ENCODE data around the gene CCM2.

Gene CCM2

DNA sequence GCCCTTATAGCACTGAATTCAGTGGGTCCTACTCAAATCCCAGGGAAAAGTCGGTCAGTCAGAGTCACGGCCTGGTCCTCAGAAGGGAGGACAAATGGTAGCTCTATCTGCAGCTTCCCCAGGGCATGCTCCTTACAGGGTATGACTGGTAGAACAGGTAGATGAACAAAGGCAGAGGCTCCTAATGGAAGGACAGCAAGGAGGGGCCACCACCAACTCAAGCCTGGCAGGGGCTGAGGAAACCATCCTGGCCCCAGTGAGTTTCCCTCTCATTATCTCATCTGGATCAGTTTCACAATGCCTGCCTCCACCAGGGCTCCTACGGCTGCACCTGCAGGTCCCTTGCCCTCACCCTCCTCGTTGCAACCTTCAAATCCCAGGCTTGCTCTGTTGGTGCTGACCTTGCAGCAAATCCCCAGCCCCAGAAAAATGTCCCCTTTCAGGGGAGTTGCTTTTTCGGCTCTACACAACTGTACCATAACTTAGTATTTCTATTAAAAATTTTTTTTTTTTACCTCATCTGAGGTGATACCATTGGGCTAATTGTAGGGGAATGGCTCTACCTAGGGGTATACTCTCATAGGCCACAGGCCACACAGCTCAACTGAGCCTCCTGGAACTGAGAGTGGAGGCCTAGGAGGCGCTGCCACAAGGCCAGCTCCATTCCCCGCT, 18.8 kb upstream of the CCM2 start:
- H3K9me3 ChIP-seq (ENCODE audit: insufficient read depth, low read depth, low read length) = no peaks in the 10 kb centered on the region
- no peak overlapping the region for H3K23ac ChIP-seq (ENCODE audit: low read length)
- no peak overlapping the region for H3K18ac ChIP-seq (ENCODE audit: low read length)
- peaks cover 5 to 12% of the 10 kb centered on the region in 2 experiments for H3K4me1 ChIP-seq (ENCODE audit: control insufficient read depth in 1 of 2, insufficient read depth in 2 of 2, low read length in 2 of 2)
- no peak overlapping the region for H3K4me3 ChIP-seq (ENCODE audit: low read depth, low read length)
- peaks cover 6% of the 10 kb centered on the region for H3K79me2 ChIP-seq (ENCODE audit: control insufficient read depth, insufficient read depth, low read length, poor library complexity)
- peak in 1 of 2 donors; percentile 22 for DNase-seq
- H3K14ac ChIP-seq (ENCODE audit: low read length) = no peak overlapping the region
- no peaks in the 10 kb centered on the region for H3K27me3 ChIP-seq (ENCODE audit: insufficient read depth, low read length)
- H4K12ac ChIP-seq (ENCODE audit: low read depth, low read length) = no peak overlapping the region
- no peak overlapping the region for H4K8ac ChIP-seq (ENCODE audit: low read depth, low read length)
- H3K79me1 ChIP-seq (ENCODE audit: low read length) = peaks cover 4% of the 10 kb centered on the region
- H3K4ac ChIP-seq (ENCODE audit: low read depth, low read length) = no peak overlapping the region
- H3K4me2 ChIP-seq (ENCODE audit: low read length) = no peak overlapping the region
- no CpG with 5 or more reads among the region's 7 CpGs for WGBS (ENCODE audit: extremely low coverage, insufficient coverage, insufficient read length)
- no peak overlapping the region for H2AFZ ChIP-seq (ENCODE audit: insufficient read depth, low read length, poor library complexity)
- H4K91ac ChIP-seq (ENCODE audit: low read depth, low read length) = no peak overlapping the region
- H2BK5ac ChIP-seq (ENCODE audit: low read depth, low read length, poor library complexity) = no peak overlapping the region
- peaks cover 28 to 37% of the 10 kb centered on the region in 2 experiments for H3K36me3 ChIP-seq (ENCODE audit: control insufficient read depth in 1 of 2, insufficient read depth in 2 of 2, low read length in 2 of 2)
- H2BK120ac ChIP-seq (ENCODE audit: insufficient read depth, low read length, poor library complexity) = no peak overlapping the region
- no peak overlapping the region for H3K9ac ChIP-seq (ENCODE audit: low read length)
- no peak overlapping the region for H2BK12ac ChIP-seq (ENCODE audit: low read length)
- H3K27ac ChIP-seq (ENCODE audit: low read depth, low read length) = no peak overlapping the region
- no peak overlapping the region for H2AK5ac ChIP-seq (ENCODE audit: low read length)

DNA sequence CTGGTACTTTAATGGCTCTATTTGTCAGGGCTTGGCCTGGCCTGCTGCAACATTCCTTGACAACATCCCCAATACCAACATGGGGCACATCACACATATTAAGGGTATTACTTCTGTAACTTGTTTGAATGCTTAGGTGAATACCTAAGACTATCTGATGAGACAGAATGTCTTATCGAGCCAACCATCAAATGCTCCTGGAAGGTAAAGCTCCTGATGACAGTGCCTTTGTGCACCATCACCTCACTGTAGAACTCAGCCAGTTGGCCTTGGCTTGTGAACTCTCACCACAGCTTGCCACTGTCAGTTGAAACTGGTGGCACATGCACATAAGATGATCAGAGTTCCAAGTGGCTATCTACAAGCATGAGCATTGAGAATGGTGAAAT, 17.5 kb upstream of the CCM2 start:
- no peak overlapping the region for H3K4ac ChIP-seq (ENCODE audit: low read depth, low read length)
- H4K12ac ChIP-seq (ENCODE audit: low read depth, low read length) = no peak overlapping the region
- no peak overlapping the region for H2AK5ac ChIP-seq (ENCODE audit: low read length)
- no peak overlapping the region for H2BK120ac ChIP-seq (ENCODE audit: insufficient read depth, low read length, poor library complexity)
- no CpG with 5 or more reads among the region's 1 CpG for WGBS (ENCODE audit: extremely low coverage, insufficient coverage, insufficient read length)
- H3K79me1 ChIP-seq (ENCODE audit: low read length) = peaks cover 10% of the 10 kb centered on the region
- H3K9me3 ChIP-seq (ENCODE audit: insufficient read depth, low read depth, low read length) = no peaks in the 10 kb centered on the region
- peaks cover 11% of the 10 kb centered on the region for H3K79me2 ChIP-seq (ENCODE audit: control insufficient read depth, insufficient read depth, low read length, poor library complexity)
- H3K4me3 ChIP-seq (ENCODE audit: low read depth, low read length) = no peak overlapping the region
- peak; percentile 34 to 77 for DNase-seq
- H3K4me2 ChIP-seq (ENCODE audit: low read length) = no peak overlapping the region
- no peak overlapping the region for H3K27ac ChIP-seq (ENCODE audit: low read depth, low read length)
- no peak overlapping the region for H2BK12ac ChIP-seq (ENCODE audit: low read length)
- no peak overlapping the region for H3K14ac ChIP-seq (ENCODE audit: low read length)
- H2BK5ac ChIP-seq (ENCODE audit: low read depth, low read length, poor library complexity) = no peak overlapping the region
- no peak overlapping the region for H4K8ac ChIP-seq (ENCODE audit: low read depth, low read length)
- no peak overlapping the region for H3K23ac ChIP-seq (ENCODE audit: low read length)
- H3K36me3 ChIP-seq (ENCODE audit: control insufficient read depth in 1 of 2, insufficient read depth in 2 of 2, low read length in 2 of 2) = peaks cover 28 to 37% of the 10 kb centered on the region in 2 experiments
- H3K18ac ChIP-seq (ENCODE audit: low read length) = no peak overlapping the region
- H4K91ac ChIP-seq (ENCODE audit: low read depth, low read length) = no peak overlapping the region
- no peak overlapping the region for H3K9ac ChIP-seq (ENCODE audit: low read length)
- H3K4me1 ChIP-seq (ENCODE audit: control insufficient read depth in 1 of 2, insufficient read depth in 2 of 2, low read length in 2 of 2) = peaks cover 5 to 12% of the 10 kb centered on the region in 2 experiments
- H2AFZ ChIP-seq (ENCODE audit: insufficient read depth, low read length, poor library complexity) = no peak overlapping the region
- H3K27me3 ChIP-seq (ENCODE audit: insufficient read depth, low read length) = no peaks in the 10 kb centered on the region

- Histone ChIP-seq H3K36me3 (ENCODE audit: control insufficient read depth in 1 of 2, insufficient read depth in 2 of 2, low read length in 2 of 2) (peaks cover 28 to 37% of the 10 kb centered on the region in 2 experiments), H3K79me2 (ENCODE audit: control insufficient read depth, insufficient read depth, low read length, poor library complexity) (peaks cover 11% of the 10 kb centered on the region), H3K4ac (ENCODE audit: low read depth, low read length) (no peak overlapping the region), H3K4me3 (ENCODE audit: low read depth, low read length) (no peak overlapping the region), H3K4me2 (ENCODE audit: low read length) (no peak overlapping the region), H4K8ac (ENCODE audit: low read depth, low read length) (no peak overlapping the region), H2AFZ (ENCODE audit: insufficient read depth, low read length, poor library complexity) (no peak overlapping the region), H3K9me3 (ENCODE audit: insufficient read depth, low read depth, low read length) (no peaks in the 10 kb centered on the region), H2AK5ac (ENCODE audit: low read length) (no peak overlapping the region), H2BK120ac (ENCODE audit: insufficient read depth, low read length, poor library complexity) (no peak overlapping the region), H3K9ac (ENCODE audit: low read length) (no peak overlapping the region), H3K27me3 (ENCODE audit: insufficient read depth, low read length) (no peaks in the 10 kb centered on the region), H2BK5ac (ENCODE audit: low read depth, low read length, poor library complexity) (no peak overlapping the region), H3K79me1 (ENCODE audit: low read length) (peaks cover 10% of the 10 kb centered on the region), H3K4me1 (ENCODE audit: control insufficient read depth in 1 of 2, insufficient read depth in 2 of 2, low read length in 2 of 2) (peaks cover 5 to 12% of the 10 kb centered on the region in 2 experiments), H2BK12ac (ENCODE audit: low read length) (no peak overlapping the region), H3K23ac (ENCODE audit: low read length) (no peak overlapping the region), H4K91ac (ENCODE audit: low read depth, low read length) (no peak overlapping the region), H3K18ac (ENCODE audit: low read length) (no peak overlapping the region), H3K27ac (ENCODE audit: low read depth, low read length) (no peak overlapping the region), H3K14ac (ENCODE audit: low read length) (no peak overlapping the region), H4K12ac (ENCODE audit: low read depth, low read length) (no peak overlapping the region)
- no peak for DNase-seq
- WGBS (ENCODE audit: extremely low coverage, insufficient coverage, insufficient read length) = no CpG with 5 or more reads among the region's 1 CpG
Observed at GRCh38 chr7:44982970-44983369, 17.0 kb upstream of the CCM2 start.

DNA sequence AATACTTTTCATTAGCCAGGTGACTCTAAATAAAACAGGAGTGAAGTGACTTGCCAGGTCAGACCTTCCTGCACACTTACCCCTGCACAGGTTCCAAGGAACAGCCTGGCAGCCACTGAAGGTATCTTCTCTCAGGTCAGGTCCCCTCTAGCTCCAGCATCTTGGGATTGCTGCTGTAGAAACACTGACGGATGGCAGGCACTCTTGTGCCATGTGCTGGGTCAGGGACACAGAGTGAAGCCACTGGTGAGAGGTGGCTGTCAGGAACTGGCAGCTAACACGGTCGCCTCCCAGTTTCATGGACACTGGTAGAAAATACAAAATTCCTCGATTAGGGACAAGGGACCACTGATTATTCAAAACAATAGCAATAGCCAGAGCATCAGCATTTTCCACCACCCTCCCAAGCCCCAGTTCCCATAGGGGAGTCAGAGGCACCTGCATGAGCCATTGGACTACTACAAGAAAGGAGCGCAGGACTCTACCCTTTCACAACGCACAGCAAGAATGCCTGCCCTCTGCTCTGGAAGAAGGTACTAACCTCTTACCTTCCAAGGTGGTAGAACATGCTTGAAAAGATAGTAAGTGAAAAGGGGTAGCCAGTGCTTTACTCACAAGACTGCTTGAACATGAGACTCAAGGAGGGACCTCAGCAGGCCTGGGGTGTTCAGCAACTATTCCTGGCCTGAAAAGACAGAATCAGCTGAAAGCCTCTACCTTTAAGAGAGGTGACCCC, 16.1 kb upstream of the CCM2 start:
- Histone ChIP-seq H3K4ac (ENCODE audit: low read depth, low read length) (no peak overlapping the region), H4K12ac (ENCODE audit: low read depth, low read length) (no peak overlapping the region), H3K79me2 (ENCODE audit: control insufficient read depth, insufficient read depth, low read length, poor library complexity) (peaks cover 11% of the 10 kb centered on the region), H2BK12ac (ENCODE audit: low read length) (no peak overlapping the region), H3K79me1 (ENCODE audit: low read length) (peaks cover 10% of the 10 kb centered on the region), H3K27me3 (ENCODE audit: insufficient read depth, low read length) (no peaks in the 10 kb centered on the region), H2AK5ac (ENCODE audit: low read length) (no peak overlapping the region), H2BK120ac (ENCODE audit: insufficient read depth, low read length, poor library complexity) (no peak overlapping the region), H3K18ac (ENCODE audit: low read length) (peak overlapping the region; percentile 34), H3K9ac (ENCODE audit: low read length) (no peak overlapping the region), H3K4me2 (ENCODE audit: low read length) (peak overlapping the region; percentile 11), H3K9me3 (ENCODE audit: insufficient read depth, low read depth, low read length) (no peaks in the 10 kb centered on the region), H3K23ac (ENCODE audit: low read length) (no peak overlapping the region), H3K4me3 (ENCODE audit: low read depth, low read length) (no peak overlapping the region), H3K4me1 (ENCODE audit: control insufficient read depth in 1 of 2, insufficient read depth in 2 of 2, low read length in 2 of 2) (peaks cover 5 to 12% of the 10 kb centered on the region in 2 experiments), H4K91ac (ENCODE audit: low read depth, low read length) (no peak overlapping the region), H4K8ac (ENCODE audit: low read depth, low read length) (no peak overlapping the region), H3K36me3 (ENCODE audit: control insufficient read depth in 1 of 2, insufficient read depth in 2 of 2, low read length in 2 of 2) (peaks cover 28 to 30% of the 10 kb centered on the region in 2 experiments), H3K14ac (ENCODE audit: low read length) (no peak overlapping the region), H2AFZ (ENCODE audit: insufficient read depth, low read length, poor library complexity) (no peak overlapping the region), H3K27ac (ENCODE audit: low read depth, low read length) (no peak overlapping the region), H2BK5ac (ENCODE audit: low read depth, low read length, poor library complexity) (no peak overlapping the region)
- no CpG with 5 or more reads among the region's 6 CpGs for WGBS (ENCODE audit: extremely low coverage, insufficient coverage, insufficient read length)
- DNase-seq = no peak

Data from trophoblast cell (in vitro differentiated cells and primary cell).